Erythroblast (primary cell): ENCODE measurements around the gene ANKDD1B.

Source experiments
- GATA1 ChIP-seq: IDR thresholded peaks from 2 replicates; pipeline ENCODE4 v1.6.1; 2011; ENCODE audit warnings: low read depth, mild to moderate bottlenecking, control low read depth, low read length, moderate library complexity
- POLR2A ChIP-seq: IDR thresholded peaks from 2 replicates; pipeline ENCODE4 v1.6.1; 2011; ENCODE audit warnings: mild to moderate bottlenecking, low read length

DNA sequence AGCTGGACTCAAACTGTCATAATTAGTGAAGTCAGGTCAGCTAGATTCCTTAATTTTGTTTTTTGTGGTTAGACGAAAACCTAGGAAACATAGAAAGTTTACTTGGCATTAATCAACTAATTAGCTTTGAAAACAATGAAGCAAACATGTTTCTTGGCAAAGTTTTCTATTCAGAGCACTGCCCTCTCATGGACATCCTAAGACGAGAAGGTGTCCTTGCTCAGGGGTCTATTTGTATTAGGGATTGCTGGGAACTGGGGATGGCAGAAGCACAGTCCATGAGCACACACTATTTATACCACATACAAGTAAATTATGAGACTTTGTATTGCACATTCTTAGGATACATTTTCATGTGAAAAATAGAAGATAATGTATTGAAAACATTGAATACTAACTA, 56.3 kb downstream of the ANKDD1B start:
- TF ChIP-seq POLR2A, result no peak
- no peak for TF ChIP-seq GATA1
